ENCODE results near the gene TVP23A. TPM values are rescaled to one million over a fixed set of nuclear protein-coding genes. Genes with fewer than 3 reads are reported as not detected.
"Not testable (repeated sequence)": the region's sequence is repeated elsewhere in the genome, so short reads cannot be mapped to it uniquely, and the experiment has no call there.

The TVP23A gene
- total RNA-seq, 4 donors from 2014 or later = 0.16 to 0.54 (median 0.23) TPM; not detected in 1

DNA sequence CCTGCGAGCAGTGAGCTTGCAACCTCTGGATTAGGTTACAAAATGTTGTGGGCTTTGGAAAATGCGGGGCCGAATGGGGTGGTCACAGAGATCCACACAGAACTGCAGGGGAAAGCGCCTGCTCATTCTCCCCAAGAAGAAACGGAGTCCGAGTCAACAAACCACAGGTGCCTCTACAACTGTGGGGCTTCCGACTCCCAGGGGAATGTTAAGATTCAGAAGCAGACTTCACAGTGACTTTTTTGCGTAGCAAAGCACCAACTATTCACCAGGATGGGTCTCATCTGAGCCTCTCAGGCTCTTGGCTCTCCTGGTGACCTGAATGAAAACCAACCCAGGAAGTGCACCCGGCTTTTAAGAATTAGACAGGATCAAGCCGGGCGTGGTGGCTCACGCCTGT, 41.2 kb downstream of the TVP23A start:
- H3K4me3 ChIP-seq = no peak overlapping the region
- H3K27me3 ChIP-seq = no peaks in the 10 kb centered on the region
- 89 to 100% methylated on average over 6 to 7 of the region's 12 CpGs for WGBS, 2 donors (ENCODE audit: low coverage in 1 of 2)
- TF ChIP-seq CTCF (IDR thresholded peaks at IDR 0.05) (no peak), POLR2A (IDR thresholded peaks at IDR 0.05) (no peak), POLR2AphosphoS5 (IDR thresholded peaks at IDR 0.05) (no peak), EP300 (IDR thresholded peaks at IDR 0.05) (no peak)
- H3K9me3 ChIP-seq = no peaks in the 10 kb centered on the region
- no peaks in the 10 kb centered on the region for H3K4me1 ChIP-seq
- H3K36me3 ChIP-seq = no peaks in the 10 kb centered on the region
- no peak overlapping the region for H3K27ac ChIP-seq
- ATAC-seq = no peak

DNA sequence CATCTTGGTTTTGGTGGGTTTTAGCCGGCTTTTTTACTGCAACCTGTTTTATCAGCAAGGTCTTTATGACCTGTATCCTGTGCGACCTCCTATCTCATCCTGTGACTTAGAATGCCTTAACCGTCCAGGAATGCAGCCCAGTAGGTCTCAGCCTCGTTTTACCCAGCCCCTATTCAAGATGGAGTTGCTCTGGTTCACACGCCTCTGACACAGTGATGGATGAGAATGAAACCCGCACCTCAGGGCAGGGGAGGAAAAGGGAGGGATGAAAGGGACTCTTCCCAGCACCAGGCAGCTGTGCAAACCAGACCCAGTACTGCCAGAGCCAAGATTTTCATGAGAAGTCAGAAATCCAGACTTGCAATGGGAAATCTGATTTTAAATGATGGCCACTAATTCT, 41.7 kb downstream of the TVP23A start:
- not testable (repeated sequence) for H3K27me3 ChIP-seq, ATAC-seq, H3K4me3 ChIP-seq, H3K36me3 ChIP-seq, H3K9me3 ChIP-seq, H3K4me1 ChIP-seq, H3K27ac ChIP-seq
- WGBS, 2 donors (ENCODE audit: low coverage in 1 of 2) = 40% methylated on average over 3 of the region's 6 CpGs; no CpG with 5 or more reads in 1 of the 2 donors

GRCh38 chr16:10776280-10776679, 42.3 kb downstream of the TVP23A start:
- no peak for ATAC-seq
- Histone ChIP-seq H3K4me1 (no peaks in the 10 kb centered on the region), H3K4me3 (no peak overlapping the region), H3K27me3 (no peaks in the 10 kb centered on the region), H3K9me3 (no peaks in the 10 kb centered on the region), H3K36me3 (no peaks in the 10 kb centered on the region), H3K27ac (no peak overlapping the region)
- 86 to 90% methylated on average over 2 to 4 of the region's 4 CpGs for WGBS, 2 donors (ENCODE audit: low coverage in 1 of 2)
- TF ChIP-seq CTCF (IDR thresholded peaks at IDR 0.05) = no peak
- TF ChIP-seq EP300 (IDR thresholded peaks at IDR 0.05) = no peak
- no peak for TF ChIP-seq POLR2AphosphoS5 (IDR thresholded peaks at IDR 0.05)
- no peak for TF ChIP-seq POLR2A (IDR thresholded peaks at IDR 0.05)

DNA sequence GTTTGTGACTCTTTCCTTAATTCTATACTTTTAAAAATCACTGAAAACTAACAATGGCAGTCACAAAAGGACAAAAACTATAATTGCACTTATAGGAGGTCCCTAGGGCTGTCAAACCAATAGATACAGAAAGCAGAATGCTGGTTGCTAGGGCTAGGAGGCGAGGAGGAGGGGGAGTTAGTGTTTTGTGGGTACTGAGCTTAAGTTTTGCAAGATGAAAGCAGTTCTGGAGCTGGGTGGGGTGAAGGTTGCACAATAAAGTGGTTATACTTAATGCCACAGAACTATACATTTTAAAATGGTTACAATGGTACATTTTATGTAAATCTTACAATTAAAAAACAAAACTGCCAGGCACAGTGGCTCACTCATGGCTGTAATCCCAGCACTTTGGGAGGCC, 47.7 kb downstream of the TVP23A start:
- Histone ChIP-seq H3K9me3 (no peaks in the 10 kb centered on the region), H3K27ac (no peak overlapping the region), H3K36me3 (peaks cover 0 to 45% of the 10 kb centered on the region in 2 donors), H3K27me3 (no peaks in the 10 kb centered on the region), H3K4me3 (no peak overlapping the region), H3K4me1 (no peaks in the 10 kb centered on the region)
- TF ChIP-seq EP300 (IDR thresholded peaks at IDR 0.05) = no peak
- TF ChIP-seq POLR2A (IDR thresholded peaks at IDR 0.05) = no peak
- TF ChIP-seq CTCF (IDR thresholded peaks at IDR 0.05) = no peak
- no peak for TF ChIP-seq POLR2AphosphoS5 (IDR thresholded peaks at IDR 0.05)
- 77% methylated on average over 1 of the region's 1 CpG; no CpG with 5 or more reads in 1 of the 2 donors for WGBS, 2 donors (ENCODE audit: low coverage in 1 of 2)
- ATAC-seq = no peak

DNA sequence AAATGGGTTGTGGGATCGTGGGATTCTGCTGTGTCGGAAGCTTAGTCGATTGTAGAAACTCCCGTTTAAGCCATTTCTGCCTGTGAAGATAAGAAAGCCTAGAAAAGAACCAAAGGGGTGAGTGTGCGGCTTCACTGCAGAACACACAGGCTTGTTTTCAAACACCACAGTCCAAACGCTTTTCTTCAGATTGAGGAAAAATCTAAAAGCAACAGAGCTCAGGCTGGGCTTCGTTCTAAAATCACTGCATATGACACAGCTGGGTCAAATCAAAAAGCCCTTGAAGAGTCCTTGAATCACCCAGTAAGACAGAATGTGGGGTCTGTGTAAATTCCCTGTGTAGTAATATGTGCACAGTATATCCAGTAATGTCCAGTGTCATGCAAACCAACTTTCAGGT, 49.2 kb downstream of the TVP23A start:
- Histone ChIP-seq H3K27me3 (no peaks in the 10 kb centered on the region), H3K4me3 (no peak overlapping the region), H3K9me3 (no peaks in the 10 kb centered on the region), H3K4me1 (no peaks in the 10 kb centered on the region), H3K27ac (no peak overlapping the region), H3K36me3 (peaks cover 0 to 61% of the 10 kb centered on the region in 2 donors)
- TF ChIP-seq EP300 (IDR thresholded peaks at IDR 0.05) = no peak
- ATAC-seq = no peak
- WGBS, 2 donors (ENCODE audit: low coverage in 1 of 2) = 56 to 78% methylated on average over 5 of the region's 7 CpGs

DNA sequence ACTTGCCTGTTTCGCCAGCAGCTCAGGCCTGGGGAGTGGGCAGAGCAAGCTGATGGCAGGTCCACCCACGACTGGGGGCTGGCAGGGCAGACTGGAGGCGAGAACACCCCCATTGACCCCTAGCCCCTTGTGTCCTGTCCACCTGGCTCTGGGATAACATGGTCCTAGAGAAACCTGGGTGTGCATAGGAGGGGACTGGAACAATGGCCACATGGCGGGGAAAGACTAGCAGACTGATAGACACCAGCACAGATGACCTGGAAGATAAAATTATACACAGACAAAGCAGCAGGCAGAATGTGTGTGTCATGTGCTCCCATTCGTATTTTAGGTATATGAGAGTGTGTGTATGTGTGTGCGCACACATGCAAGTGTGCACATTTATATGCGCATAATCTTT, 51.5 kb downstream of the TVP23A start:
- no peaks in the 10 kb centered on the region for H3K27me3 ChIP-seq
- H3K9me3 ChIP-seq = no peaks in the 10 kb centered on the region
- no peaks in the 10 kb centered on the region for H3K4me1 ChIP-seq
- no peak for ATAC-seq
- H3K36me3 ChIP-seq = peaks cover 0 to 83% of the 10 kb centered on the region in 2 donors
- WGBS, 2 donors (ENCODE audit: low coverage in 1 of 2) = 86 to 100% methylated on average over 2 to 3 of the region's 7 CpGs
- TF ChIP-seq EP300 (IDR thresholded peaks at IDR 0.05) (no peak), CTCF (IDR thresholded peaks at IDR 0.05) (no peak), POLR2A (IDR thresholded peaks at IDR 0.05) (no peak), POLR2AphosphoS5 (IDR thresholded peaks at IDR 0.05) (no peak)
- no peak overlapping the region for H3K27ac ChIP-seq
- H3K4me3 ChIP-seq = no peak overlapping the region

Data from gastroesophageal sphincter (tissue), 4 donors.